RWPE2 (cell line): Measurements from ENCODE around the gene LRRC7.

Experiments used
- ATAC-seq: fragments of 200-7000 bp; cut with Tn5 transposase; 3 replicates; pipeline ENCODE4 v1.9.1; 2021; ENCODE audit warnings: low read depth
- DNase-seq: peaks from one replicate; pipeline ENCODE4 v3.0.0-alpha.2; 2020; ENCODE audit warnings: low spot score
- H3K27ac ChIP-seq: fragments of 450-650 bp; 2 replicates; pipeline ENCODE4 v1.5.1; 2017; ENCODE audit warnings: mild to moderate bottlenecking; ENCODE audit not compliant: poor library complexity, severe bottlenecking
- H3K27me3 ChIP-seq: fragments of 250-450 bp; sonication (Bioruptor Pico); 2 replicates; pipeline ENCODE4 v1.5.1; 2021; ENCODE audit warnings: mild to moderate bottlenecking, moderate library complexity; ENCODE audit not compliant: insufficient read depth, poor library complexity, severe bottlenecking
- H3K36me3 ChIP-seq: fragments of 250-450 bp; sonication (Bioruptor Pico); 2 replicates; pipeline ENCODE4 v1.5.1; 2020; ENCODE audit warnings: low read depth, mild to moderate bottlenecking, moderate library complexity
- H3K4me1 ChIP-seq: fragments of 250-450 bp; sonication (Bioruptor Pico); 2 replicates; pipeline ENCODE4 v1.5.1; 2021; ENCODE audit warnings: mild to moderate bottlenecking, moderate library complexity; ENCODE audit not compliant: insufficient read depth, poor library complexity, severe bottlenecking
- H3K4me3 ChIP-seq: fragments of 250-450 bp; sonication (Bioruptor Pico); 2 replicates; pipeline ENCODE4 v1.5.1; 2021; ENCODE audit warnings: mild to moderate bottlenecking, moderate library complexity; ENCODE audit not compliant: severe bottlenecking
- H3K9me3 ChIP-seq: fragments of 250-450 bp; sonication (Bioruptor Pico); 2 replicates; pipeline ENCODE4 v1.5.1; 2021; ENCODE audit warnings: mild to moderate bottlenecking, moderate library complexity; ENCODE audit not compliant: severe bottlenecking
- TF ChIP-seq, protein P1 (sequence below): fragments of 450-650 bp; IDR thresholded peaks from one replicate; pipeline ENCODE4 v1.5.1; 2017; ENCODE audit warnings: mild to moderate bottlenecking, moderate library complexity; ENCODE audit not compliant: poor library complexity, severe bottlenecking

The LRRC7 gene

DNA sequence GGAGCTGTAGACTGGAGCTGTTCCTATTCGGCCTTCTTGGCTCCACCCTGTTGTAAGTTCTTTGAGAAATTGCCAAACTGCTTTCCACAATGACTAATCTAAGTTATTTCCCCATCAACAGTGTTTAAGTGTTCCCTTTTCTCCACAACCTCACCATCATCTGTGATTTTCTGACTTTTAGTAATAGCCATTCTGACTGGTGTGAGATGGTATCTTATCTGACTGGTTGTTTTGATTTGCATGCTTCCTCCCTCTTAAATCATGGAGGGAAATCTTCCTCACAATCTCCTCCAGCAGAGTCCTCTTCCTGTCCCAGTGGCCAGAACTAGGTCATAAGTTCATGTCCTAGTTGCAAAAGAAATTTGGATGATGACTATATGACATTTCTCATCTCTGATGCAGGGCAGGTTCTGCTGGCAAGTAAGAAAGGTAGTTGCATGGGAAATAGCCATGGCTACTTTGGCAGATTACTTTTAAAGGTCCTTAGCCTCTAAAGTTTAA lies 343.6 kb downstream of the LRRC7 start:
- Histone ChIP-seq H3K4me1 (no peaks in the 10 kb centered on the region), H3K27me3 (no peaks in the 10 kb centered on the region), H3K36me3 (no peaks in the 10 kb centered on the region), H3K9me3 (no peaks in the 10 kb centered on the region), H3K27ac (no peak overlapping the region), H3K4me3 (no peak overlapping the region)
- TF ChIP-seq, protein P1, sequence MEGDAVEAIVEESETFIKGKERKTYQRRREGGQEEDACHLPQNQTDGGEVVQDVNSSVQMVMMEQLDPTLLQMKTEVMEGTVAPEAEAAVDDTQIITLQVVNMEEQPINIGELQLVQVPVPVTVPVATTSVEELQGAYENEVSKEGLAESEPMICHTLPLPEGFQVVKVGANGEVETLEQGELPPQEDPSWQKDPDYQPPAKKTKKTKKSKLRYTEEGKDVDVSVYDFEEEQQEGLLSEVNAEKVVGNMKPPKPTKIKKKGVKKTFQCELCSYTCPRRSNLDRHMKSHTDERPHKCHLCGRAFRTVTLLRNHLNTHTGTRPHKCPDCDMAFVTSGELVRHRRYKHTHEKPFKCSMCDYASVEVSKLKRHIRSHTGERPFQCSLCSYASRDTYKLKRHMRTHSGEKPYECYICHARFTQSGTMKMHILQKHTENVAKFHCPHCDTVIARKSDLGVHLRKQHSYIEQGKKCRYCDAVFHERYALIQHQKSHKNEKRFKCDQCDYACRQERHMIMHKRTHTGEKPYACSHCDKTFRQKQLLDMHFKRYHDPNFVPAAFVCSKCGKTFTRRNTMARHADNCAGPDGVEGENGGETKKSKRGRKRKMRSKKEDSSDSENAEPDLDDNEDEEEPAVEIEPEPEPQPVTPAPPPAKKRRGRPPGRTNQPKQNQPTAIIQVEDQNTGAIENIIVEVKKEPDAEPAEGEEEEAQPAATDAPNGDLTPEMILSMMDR, result no peak
- DNase-seq (no peak), ATAC-seq (peak; percentile 14; the same call in 1 of the 3 replicates)

DNA sequence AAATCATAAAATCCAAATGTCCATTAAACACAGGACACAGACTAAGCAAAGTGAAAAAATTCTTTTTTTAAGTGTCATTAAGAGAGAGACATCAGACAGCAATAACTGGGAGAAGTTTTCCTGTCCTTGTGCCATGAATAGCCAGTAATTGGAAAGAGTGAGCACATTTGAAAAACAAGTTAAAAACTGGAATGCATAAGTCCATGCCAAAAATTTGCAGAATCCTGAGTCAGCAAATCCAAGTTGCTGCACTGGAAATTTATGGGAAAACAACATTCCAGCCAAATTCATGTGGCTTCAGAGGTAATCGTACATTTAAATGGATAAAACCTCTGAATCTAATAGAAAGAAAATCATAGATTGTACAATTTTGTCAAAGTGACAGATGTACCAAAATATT lies 346.3 kb downstream of the LRRC7 start:
- H3K4me1 ChIP-seq, result no peaks in the 10 kb centered on the region
- no peaks in the 10 kb centered on the region for H3K9me3 ChIP-seq
- TF ChIP-seq, protein P1, result no peak
- no peak overlapping the region for H3K4me3 ChIP-seq
- H3K27ac ChIP-seq, result no peak overlapping the region
- DNase-seq (no peak), ATAC-seq (no peak)
- H3K36me3 ChIP-seq, result no peaks in the 10 kb centered on the region
- H3K27me3 ChIP-seq, result no peaks in the 10 kb centered on the region

DNA sequence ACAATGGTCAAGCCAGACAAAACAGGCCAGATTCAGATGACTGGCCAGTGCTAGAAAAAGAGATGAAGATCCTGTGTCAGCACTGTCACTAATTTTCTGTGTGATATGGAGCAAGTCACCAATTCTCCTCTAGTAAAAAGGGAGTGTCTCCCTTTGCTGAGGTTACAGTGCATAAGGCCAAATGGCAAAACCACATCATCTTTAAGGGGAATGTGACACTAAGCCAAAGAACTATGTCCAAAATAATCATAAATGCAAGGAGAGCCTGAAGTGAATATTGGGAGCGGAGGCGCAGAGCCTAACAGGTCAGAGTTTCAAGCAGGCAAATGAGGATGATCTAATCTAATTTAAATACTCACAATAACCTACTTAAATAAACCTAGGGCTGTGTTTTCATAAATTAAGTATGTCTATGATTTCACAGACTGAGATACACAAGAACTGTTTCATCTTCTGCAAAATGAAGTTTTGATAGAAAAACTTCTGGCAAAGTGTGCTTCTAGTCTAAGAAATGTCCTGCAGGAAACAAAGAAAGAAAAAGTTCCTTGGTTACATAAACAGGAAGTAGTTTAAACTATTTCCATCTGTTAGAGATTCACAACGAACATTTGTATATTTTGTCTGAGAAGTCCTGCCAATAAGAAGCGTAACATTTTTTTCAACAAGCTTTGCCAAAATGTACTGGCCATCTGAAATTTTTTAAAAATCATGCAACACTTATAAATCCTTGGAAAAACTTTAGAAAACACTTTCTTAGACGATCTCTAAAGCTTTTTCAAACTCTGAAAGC lies 347.4 kb downstream of the LRRC7 start:
- H3K36me3 ChIP-seq, result no peaks in the 10 kb centered on the region
- DNase-seq, result no peak
- TF ChIP-seq, protein P1, result no peak
- no peaks in the 10 kb centered on the region for H3K27me3 ChIP-seq
- H3K9me3 ChIP-seq, result no peaks in the 10 kb centered on the region
- no peak overlapping the region for H3K4me3 ChIP-seq
- no peak overlapping the region for H3K27ac ChIP-seq
- H3K4me1 ChIP-seq, result no peaks in the 10 kb centered on the region
- ATAC-seq, result no peak

DNA sequence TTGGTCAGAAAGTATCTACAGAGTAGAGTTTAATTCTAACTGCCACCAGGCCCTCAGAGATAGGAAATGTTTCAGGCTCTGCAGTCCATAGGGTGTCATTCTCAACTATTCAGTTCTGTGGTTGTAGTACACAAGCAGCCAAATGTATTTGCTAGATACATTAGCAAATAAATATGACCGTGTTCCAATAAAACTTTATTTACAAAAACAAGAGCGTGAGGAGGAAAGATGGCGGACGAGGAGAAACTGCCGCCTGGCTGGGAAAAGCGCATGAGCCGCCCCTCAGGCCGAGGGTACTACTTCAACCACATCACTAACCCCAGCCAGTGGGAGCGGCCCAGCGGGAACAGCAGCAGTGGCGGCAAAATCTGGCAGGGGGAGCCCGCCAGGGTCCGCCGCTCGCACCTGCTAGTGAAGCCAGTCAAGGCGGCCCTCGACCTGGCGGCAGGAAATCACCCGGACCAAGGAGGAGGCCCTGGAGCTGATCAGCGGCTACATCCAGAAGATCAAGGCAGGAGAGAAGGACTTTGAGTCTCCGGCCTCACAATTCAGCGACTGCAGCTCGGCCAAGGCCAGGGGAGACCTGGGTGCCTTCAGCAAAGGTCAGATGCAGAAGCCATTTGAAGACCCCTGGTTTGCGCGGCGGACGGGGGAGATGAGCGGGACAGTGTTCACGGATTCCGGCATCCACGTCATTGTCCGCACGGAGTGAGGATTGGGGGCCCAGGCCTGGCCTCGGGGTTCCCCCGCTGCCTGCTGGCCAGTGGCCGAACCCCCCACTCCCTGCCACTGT lies 351.6 kb downstream of the LRRC7 start:
- TF ChIP-seq, protein P1, result no peak
- Histone ChIP-seq H3K36me3 (no peaks in the 10 kb centered on the region), H3K27me3 (no peaks in the 10 kb centered on the region), H3K4me3 (no peak overlapping the region), H3K4me1 (no peaks in the 10 kb centered on the region), H3K27ac (no peak overlapping the region), H3K9me3 (no peaks in the 10 kb centered on the region)
- peak; percentile 35 for DNase-seq
- no peak for ATAC-seq

DNA sequence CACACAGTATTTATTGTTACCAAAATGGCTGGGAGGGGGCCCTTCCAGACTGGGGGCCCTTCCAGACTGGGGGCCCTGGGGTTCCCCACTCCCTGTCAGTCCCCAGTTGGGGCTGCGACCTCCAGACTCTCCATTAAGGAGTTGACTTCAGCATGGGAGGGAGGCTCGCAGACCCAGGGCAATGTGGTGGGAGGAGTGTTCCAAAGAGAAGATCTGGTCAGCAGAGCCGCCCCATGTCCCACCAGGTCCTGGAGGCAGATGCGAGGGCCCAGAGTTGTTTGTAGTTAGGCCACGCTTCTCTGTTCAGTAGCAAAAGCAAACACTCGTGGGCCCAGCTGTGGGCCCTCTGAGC lies 352.2 kb downstream of the LRRC7 start:
- ATAC-seq (no peak), DNase-seq (no peak)
- no peaks in the 10 kb centered on the region for H3K27me3 ChIP-seq
- no peaks in the 10 kb centered on the region for H3K9me3 ChIP-seq
- no peaks in the 10 kb centered on the region for H3K36me3 ChIP-seq
- TF ChIP-seq, protein P1, result no peak
- no peaks in the 10 kb centered on the region for H3K4me1 ChIP-seq
- no peak overlapping the region for H3K4me3 ChIP-seq
- no peak overlapping the region for H3K27ac ChIP-seq
